Measurements from ENCODE around the gene RSPH3. TPM values are rescaled to one million over a fixed set of nuclear protein-coding genes. Genes with fewer than 3 reads are reported as not detected.
A peak's percentile ranks its signal among the peaks of the same experiment; 100 is the strongest.

Gene RSPH3
- polyA plus RNA-seq, 1 of the 3 experiments (the other 2 are of a cell fraction) = 2.1 TPM

GRCh38 chr6:158999666-159000403, at the start of gene RSPH3 (continued):
- TF ChIP-seq TAF1 (IDR thresholded peaks at IDR 0.05; ENCODE audit: borderline replicate concordance, low read depth, low read length) = peak; percentile 49
- TF ChIP-seq CHD2 (IDR thresholded peaks at IDR 0.05; ENCODE audit: low read length, partially characterized antibody) = peak; percentile 21
- TF ChIP-seq MAX (IDR thresholded peaks at IDR 0.05; ENCODE audit: low read depth) = peak; percentile 90

GRCh38 chr6:159047891-159048685, 48.1 kb upstream of the RSPH3 start:
- H3K9me3 ChIP-seq = no peaks in the 10 kb centered on the region
- no peak overlapping the region for H3K4me3 ChIP-seq (ENCODE audit: low read depth in 2 of 2, low read length in 1 of 2)
- DNase-seq = no peak
- H3K27ac ChIP-seq (ENCODE audit: low read depth in 2 of 2, low read length in 1 of 2) = no peak overlapping the region
- H4K20me1 ChIP-seq (ENCODE audit: insufficient read depth) = no peaks in the 10 kb centered on the region
- 41% methylated on average over 10 of the region's 10 CpGs for WGBS (ENCODE audit: low lambda C conversion rate)
- no peaks in the 10 kb centered on the region for H3F3A ChIP-seq (replicated peaks; ENCODE audit: insufficient read depth)
- H3K4me2 ChIP-seq = no peak overlapping the region
- no peaks in the 10 kb centered on the region for H3K79me2 ChIP-seq (ENCODE audit: insufficient read depth)
- no peak for TF ChIP-seq MEF2A (IDR thresholded peaks at IDR 0.05; ENCODE audit: borderline replicate concordance, low read depth)
- TF ChIP-seq RFX5 (IDR thresholded peaks at IDR 0.05; ENCODE audit: low read length) = no peak
- TF ChIP-seq ZBTB33 (IDR thresholded peaks at IDR 0.05; ENCODE audit: borderline replicate concordance, low read depth) = no peak
- no peak for TF ChIP-seq RCOR1 (IDR thresholded peaks at IDR 0.05; ENCODE audit: low read length)
- TF ChIP-seq FOSL2 (IDR thresholded peaks at IDR 0.05; ENCODE audit: borderline replicate concordance, low read depth) = no peak
- no peak for TF ChIP-seq CTCF (IDR thresholded peaks at IDR 0.05)
- no peak for TF ChIP-seq MAX (IDR thresholded peaks at IDR 0.05; ENCODE audit: low read depth)
- TF ChIP-seq USF2 (IDR thresholded peaks at IDR 0.05; ENCODE audit: borderline replicate concordance, low read depth, low read length) = no peak
- no peak for TF ChIP-seq NFIC (IDR thresholded peaks at IDR 0.05; ENCODE audit: borderline replicate concordance)
- TF ChIP-seq GABPA (IDR thresholded peaks at IDR 0.05; ENCODE audit: low read depth) = no peak
- no peak for TF ChIP-seq MXI1 (IDR thresholded peaks at IDR 0.05; ENCODE audit: low read depth, low read length)
- no peak for TF ChIP-seq FOXM1 (IDR thresholded peaks at IDR 0.05; ENCODE audit: low read depth)
- TF ChIP-seq YY1 (IDR thresholded peaks at IDR 0.05; ENCODE audit: low read depth) = no peak
- no peak for TF ChIP-seq POLR2AphosphoS5 (IDR thresholded peaks at IDR 0.05; ENCODE audit: low read depth, low read length)
- no peak for TF ChIP-seq EP300 (IDR thresholded peaks at IDR 0.05; ENCODE audit: borderline replicate concordance in 1 of 2, low read depth in 1 of 2, low read length in 1 of 2)
- no peak for TF ChIP-seq CHD2 (IDR thresholded peaks at IDR 0.05; ENCODE audit: low read length, partially characterized antibody)
- no peak overlapping the region for H3K9ac ChIP-seq
- H3K36me3 ChIP-seq (replicated peaks in 1 of 2; ENCODE audit: control insufficient read depth in 1 of 2, insufficient read depth in 2 of 2, low read length in 1 of 2) = no peaks in the 10 kb centered on the region
- H3K9me2 ChIP-seq = no peaks in the 10 kb centered on the region
- H3K4me1 ChIP-seq (ENCODE audit: control insufficient read depth in 1 of 2, insufficient read depth in 2 of 2, low read depth in 1 of 2, low read length in 1 of 2) = peaks cover 0 to 2% of the 10 kb centered on the region in 2 experiments; a peak in 1 of 4 replicates
- peaks cover 57% of the 10 kb centered on the region for H3K27me3 ChIP-seq (ENCODE audit: insufficient read depth)
- CTCF ChIA-PET = interaction anchor here (1.0 to 1.1 kb wide), 2 partner anchors 56 to 87 kb away, joined by 3 to 5 read pairs; no protein-coding TSS in a partner anchor
- POLR2A ChIA-PET = no interaction called here
- H2AFZ ChIP-seq (ENCODE audit: low read depth) = no peak overlapping the region; the same call in 1 of the 2 replicates

Data from SK-N-SH (cell line).